Measurements from ENCODE around the gene GPR62.
A peak's percentile ranks its signal among the peaks of the same experiment; 100 is the strongest.
"Not testable (repeated sequence)": the region's sequence is repeated elsewhere in the genome, so short reads cannot be mapped to it uniquely, and the experiment has no call there.

The GPR62 gene

DNA sequence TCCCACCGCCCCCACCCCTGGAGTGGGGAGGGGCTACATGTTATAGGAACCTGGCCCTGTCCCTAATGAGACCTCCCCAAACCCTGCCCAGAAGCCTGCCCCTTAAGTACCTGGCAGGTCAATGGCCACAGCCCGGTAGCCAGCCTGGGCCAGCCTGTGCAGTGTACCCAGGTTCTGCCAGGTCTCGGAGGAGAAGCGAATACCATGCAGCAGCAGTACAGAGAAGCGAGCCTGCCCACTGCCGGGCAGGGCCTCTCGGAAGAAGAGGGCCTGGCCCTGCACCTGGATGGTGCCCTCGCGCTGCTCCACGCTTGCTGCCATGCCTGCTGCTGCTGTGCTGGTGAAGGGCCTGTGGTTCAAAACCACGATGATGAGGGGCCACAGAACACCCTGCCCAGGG lies 16.2 kb downstream of the GPR62 start:
- no peak for DNase-seq

DNA sequence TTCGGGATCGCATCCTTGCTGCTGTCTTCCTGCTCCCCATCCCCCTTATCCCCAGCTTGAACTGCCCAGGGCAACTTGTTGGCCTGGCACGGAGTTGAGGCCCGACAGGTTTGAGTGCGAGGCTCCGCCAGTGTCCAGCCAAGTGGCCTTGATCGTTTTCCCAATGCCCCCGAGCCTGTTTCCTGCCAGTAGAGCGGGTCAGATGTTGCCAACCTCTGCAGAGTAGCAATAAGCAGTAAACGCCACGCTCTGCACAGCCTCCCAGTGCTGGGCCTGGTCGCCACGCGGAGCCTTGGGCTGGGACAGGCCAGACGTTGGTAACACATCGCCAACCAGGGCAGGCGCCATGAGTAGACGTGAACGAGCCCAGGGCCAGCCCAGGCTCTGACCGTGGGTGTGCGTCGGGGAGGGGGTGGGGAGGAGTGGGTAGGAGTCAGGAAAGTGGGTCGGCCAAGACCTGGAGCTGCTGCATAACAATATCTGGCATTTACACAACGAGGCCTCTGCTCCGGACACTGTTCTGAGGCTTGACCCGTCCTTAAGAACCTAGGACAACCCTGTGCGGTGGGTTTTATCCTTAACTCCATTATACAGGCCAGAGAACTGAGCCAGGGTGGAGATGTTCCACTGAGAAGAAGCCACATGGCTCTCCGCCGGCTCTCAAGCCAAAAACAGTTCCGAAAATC lies 19.2 kb downstream of the GPR62 start:
- DNase-seq, result peak in 1 of 4 experiments; percentile 16

GRCh38 chr3:51974963-51975851 lies 20.0 kb downstream of the GPR62 start, which contains the start of gene ABHD14A:
Gene ABHD14A (plus strand): TSS chr3:51975064. CDS start chr3:51975136, 72 bp downstream.
- DNase-seq, result peak; percentile 73 to 90 (median 79)

- peak; percentile 80 to 94 (median 88) for DNase-seq
Measured at GRCh38 chr3:51975852-51976549, 20.8 kb downstream of the GPR62 start.

DNA sequence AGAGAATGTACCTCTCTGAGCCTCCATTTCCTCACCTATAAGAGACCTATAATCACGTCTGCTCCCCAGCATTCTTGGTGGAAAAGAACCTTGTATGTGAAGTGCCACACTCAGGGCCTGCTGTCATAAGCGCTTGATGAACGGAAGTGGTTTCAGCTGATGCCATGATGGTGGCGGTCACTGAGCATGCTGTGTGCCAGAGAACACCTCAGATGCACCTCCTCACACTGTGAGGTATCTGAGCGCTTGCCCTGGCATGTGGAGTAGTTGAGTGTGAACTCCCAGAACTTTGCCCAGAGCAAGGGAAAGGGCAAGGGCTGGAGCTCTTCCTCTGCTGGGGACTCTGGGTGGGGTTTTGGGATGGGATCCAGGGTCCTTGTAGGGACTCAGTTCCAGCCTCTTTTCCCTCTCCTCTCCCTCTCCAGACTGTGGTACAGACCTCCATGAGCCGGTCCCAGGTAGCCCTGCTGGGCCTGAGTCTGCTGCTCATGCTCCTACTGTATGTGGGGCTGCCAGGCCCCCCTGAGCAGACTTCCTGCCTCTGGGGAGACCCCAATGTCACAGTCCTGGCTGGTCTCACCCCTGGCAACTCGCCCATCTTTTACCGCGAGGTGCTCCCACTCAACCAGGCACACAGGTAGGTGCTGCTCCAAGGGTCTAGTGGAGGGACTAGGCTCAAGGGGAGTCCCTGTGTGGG lies 22.4 kb downstream of the GPR62 start:
- DNase-seq, result no peak

DNA sequence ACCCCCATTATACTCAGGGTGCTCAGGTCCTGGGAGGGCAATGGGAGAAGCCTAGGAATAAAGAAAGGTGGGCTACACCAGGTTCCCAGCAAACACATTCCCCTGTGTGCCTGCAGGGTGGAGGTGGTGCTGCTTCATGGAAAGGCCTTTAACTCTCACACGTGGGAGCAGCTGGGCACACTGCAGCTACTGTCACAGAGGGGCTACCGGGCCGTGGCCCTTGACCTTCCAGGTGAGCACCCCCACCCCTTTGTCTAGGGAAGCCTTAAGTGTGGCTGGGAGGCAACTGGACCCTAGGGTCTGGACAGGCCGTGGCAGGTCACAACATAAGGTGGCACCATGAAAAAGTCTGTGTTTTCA lies 22.9 kb downstream of the GPR62 start:
- no peak for DNase-seq

- no peak for DNase-seq
Measured at GRCh38 chr3:51980253-51980652, 25.1 kb downstream of the GPR62 start.

- no peak for DNase-seq
Measured at GRCh38 chr3:51982352-51982837, 27.2 kb downstream of the GPR62 start.

DNA sequence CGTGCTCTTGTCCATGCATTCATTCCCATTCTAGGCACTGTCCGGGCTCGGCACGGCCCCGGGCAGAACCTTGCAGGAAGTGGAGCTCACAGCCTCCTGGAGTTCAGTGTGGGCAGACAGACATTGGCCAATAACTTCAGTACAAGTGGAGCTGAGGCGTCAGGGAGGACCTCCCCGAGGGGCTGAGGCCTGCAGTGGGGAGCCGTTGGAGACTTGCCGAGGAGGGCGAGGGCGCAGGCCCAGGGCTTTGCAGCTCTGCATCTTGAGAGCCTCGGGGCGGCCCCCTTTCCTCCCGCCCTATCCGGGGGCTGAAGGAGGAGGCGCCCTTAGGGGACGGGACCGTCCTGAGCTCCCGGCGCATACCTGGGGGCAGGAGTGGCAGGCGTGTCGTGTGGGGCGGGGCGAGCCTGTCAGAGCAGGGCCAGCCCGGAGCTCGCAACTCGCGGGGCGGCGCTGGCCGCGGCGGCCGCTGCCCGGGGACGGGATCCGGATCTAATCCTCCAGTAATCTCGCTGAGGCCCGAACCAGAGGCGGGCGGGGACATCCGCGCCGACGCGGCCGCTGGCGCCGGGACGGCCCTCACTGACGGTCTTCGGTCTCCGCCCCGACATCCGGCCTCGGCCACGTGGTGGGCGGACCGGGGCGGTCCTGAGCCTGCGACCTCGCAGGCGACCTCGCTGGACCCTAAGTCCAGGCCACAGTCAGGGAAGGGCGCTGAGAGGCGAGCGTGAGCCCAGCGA lies 27.8 kb downstream of the GPR62 start, which contains the start of gene ACY1:
TSS of gene ACY1 (plus strand) at position 698 of the 740 bp plus-strand sequence. CDS start 530 bp downstream, outside the sequence.
- DNase-seq, result peak; percentile 91 to 97 (median 94)

GRCh38 chr3:51983578-51984268 lies 28.5 kb downstream of the GPR62 start:
- no peak for DNase-seq

DNA sequence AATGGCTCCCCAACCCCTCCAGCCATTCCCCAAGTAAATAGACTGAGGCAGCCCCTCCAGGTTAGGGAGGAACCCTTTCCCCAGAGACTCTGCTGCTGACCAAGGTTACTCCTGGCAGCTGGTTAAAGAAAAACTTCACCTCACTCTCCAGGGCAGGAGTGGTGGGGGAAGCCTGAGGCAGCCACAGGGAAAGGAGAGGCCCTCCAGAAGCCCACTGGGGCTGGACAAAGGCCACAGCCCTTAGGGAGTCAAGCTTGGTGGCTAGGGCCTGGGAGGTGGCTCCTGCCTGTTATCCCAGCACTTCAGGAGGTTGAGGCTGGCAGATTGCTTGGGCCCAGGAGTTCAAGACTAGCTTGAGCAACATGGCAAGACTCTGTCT lies 29.1 kb downstream of the GPR62 start:
- no peak for DNase-seq

DNA sequence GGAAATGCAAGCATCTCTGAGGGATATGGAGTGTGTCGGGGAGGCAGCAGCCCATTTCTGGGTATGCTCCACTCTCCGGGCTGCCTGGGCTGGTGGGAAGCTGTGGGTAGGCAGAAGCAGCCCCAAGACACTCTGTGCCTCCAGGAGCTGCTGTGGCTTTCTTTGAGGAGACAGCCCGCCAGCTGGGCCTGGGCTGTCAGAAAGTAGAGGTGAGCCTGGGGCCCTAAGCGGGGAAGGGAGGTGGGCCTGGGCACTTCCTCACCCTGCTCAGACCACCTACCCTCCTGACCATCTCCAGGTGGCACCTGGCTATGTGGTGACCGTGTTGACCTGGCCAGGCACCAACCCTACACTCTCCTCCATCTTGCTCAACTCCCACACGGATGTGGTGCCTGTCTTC lies 29.9 kb downstream of the GPR62 start:
- DNase-seq, result no peak

- DNase-seq, result no peak
Measured at GRCh38 chr3:51986010-51986947, 31.1 kb downstream of the GPR62 start.

DNA sequence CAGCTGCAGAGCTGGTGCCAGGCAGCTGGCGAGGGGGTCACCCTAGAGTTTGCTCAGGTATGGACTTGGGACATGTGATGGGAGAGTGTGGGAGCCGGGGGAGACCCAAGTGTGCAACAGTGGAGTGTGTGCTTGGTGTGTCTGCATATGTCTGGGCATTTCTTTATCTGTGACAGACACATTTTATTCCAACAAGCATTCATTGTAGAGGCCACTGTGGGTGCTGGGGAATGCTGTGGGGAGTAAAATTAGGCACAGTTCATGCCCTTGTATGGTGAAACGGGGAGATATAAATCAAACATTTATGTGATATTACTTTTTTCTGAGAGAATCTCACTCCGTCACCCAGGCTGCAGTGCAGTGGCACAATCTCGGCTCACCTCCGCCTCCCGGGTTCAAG lies 32.4 kb downstream of the GPR62 start:
- DNase-seq, result no peak

GRCh38 chr3:51988286-51989146 lies 33.3 kb downstream of the GPR62 start:
- DNase-seq, result no peak

GRCh38 chr3:51990501-51990971 lies 35.4 kb downstream of the GPR62 start:
- DNase-seq, result not testable (repeated sequence)

GRCh38 chr3:51992017-51992682 lies 37.0 kb downstream of the GPR62 start:
- no peak for DNase-seq

- DNase-seq, result not testable (repeated sequence)
Measured at GRCh38 chr3:51993657-51994056, 38.5 kb downstream of the GPR62 start.
